ENCODE results near the gene PRG3.

Gene PRG3

GRCh38 chr11:57349491-57350274 lies 31.3 kb downstream of the PRG3 start:
- H3K4me1 ChIP-seq (ENCODE audit: insufficient read depth, poor library complexity, severe bottlenecking), result no peaks in the 10 kb centered on the region
- H3K36me3 ChIP-seq (ENCODE audit: low read depth), result no peaks in the 10 kb centered on the region
- DNase-seq (ENCODE audit: low spot score), result no peak
- peak; percentile 82 for TF ChIP-seq CTCF (IDR thresholded peaks at IDR 0.05; ENCODE audit: poor library complexity, severe bottlenecking)
- no peaks in the 10 kb centered on the region for H3K27me3 ChIP-seq (ENCODE audit: insufficient read depth, poor library complexity, severe bottlenecking)
- no peak overlapping the region for H3K27ac ChIP-seq (ENCODE audit: poor library complexity, severe bottlenecking)
- H3K9me3 ChIP-seq (ENCODE audit: severe bottlenecking), result no peaks in the 10 kb centered on the region
- peak; percentile 47; the same call in 1 of the 3 replicates for ATAC-seq (ENCODE audit: low read depth)
- no peak overlapping the region for H3K4me3 ChIP-seq (ENCODE audit: severe bottlenecking)

GRCh38 chr11:57348636-57349313 lies 32.2 kb downstream of the PRG3 start:
- no peak for DNase-seq (ENCODE audit: low spot score)

GRCh38 chr11:57348052-57348451 lies 32.9 kb downstream of the PRG3 start:
- Histone ChIP-seq H3K27ac (ENCODE audit: poor library complexity, severe bottlenecking) (no peak overlapping the region), H3K36me3 (ENCODE audit: low read depth) (no peaks in the 10 kb centered on the region), H3K27me3 (ENCODE audit: insufficient read depth, poor library complexity, severe bottlenecking) (no peaks in the 10 kb centered on the region), H3K9me3 (ENCODE audit: severe bottlenecking) (no peaks in the 10 kb centered on the region), H3K4me3 (ENCODE audit: severe bottlenecking) (no peak overlapping the region), H3K4me1 (ENCODE audit: insufficient read depth, poor library complexity, severe bottlenecking) (no peaks in the 10 kb centered on the region)
- no peak for TF ChIP-seq CTCF (IDR thresholded peaks at IDR 0.05; ENCODE audit: poor library complexity, severe bottlenecking)
- DNase-seq (ENCODE audit: low spot score), result no peak
- no peak for ATAC-seq (ENCODE audit: low read depth)

More at GRCh38 chr11:57348636-57349313, 32.2 kb downstream of the PRG3 start:
- no peaks in the 10 kb centered on the region for H3K9me3 ChIP-seq (ENCODE audit: severe bottlenecking)
- ATAC-seq (ENCODE audit: low read depth), result no peak
- no peaks in the 10 kb centered on the region for H3K36me3 ChIP-seq (ENCODE audit: low read depth)
- no peaks in the 10 kb centered on the region for H3K27me3 ChIP-seq (ENCODE audit: insufficient read depth, poor library complexity, severe bottlenecking)
- H3K27ac ChIP-seq (ENCODE audit: poor library complexity, severe bottlenecking), result no peak overlapping the region
- no peaks in the 10 kb centered on the region for H3K4me1 ChIP-seq (ENCODE audit: insufficient read depth, poor library complexity, severe bottlenecking)
- no peak for TF ChIP-seq CTCF (IDR thresholded peaks at IDR 0.05; ENCODE audit: poor library complexity, severe bottlenecking)
- H3K4me3 ChIP-seq (ENCODE audit: severe bottlenecking), result no peak overlapping the region

GRCh38 chr11:57347336-57347735 lies 33.6 kb downstream of the PRG3 start:
- H3K27ac ChIP-seq (ENCODE audit: poor library complexity, severe bottlenecking), result no peak overlapping the region
- H3K27me3 ChIP-seq (ENCODE audit: insufficient read depth, poor library complexity, severe bottlenecking), result no peaks in the 10 kb centered on the region
- no peak for DNase-seq (ENCODE audit: low spot score)
- H3K36me3 ChIP-seq (ENCODE audit: low read depth), result no peaks in the 10 kb centered on the region
- no peaks in the 10 kb centered on the region for H3K9me3 ChIP-seq (ENCODE audit: severe bottlenecking)
- ATAC-seq (ENCODE audit: low read depth), result no peak
- no peak for TF ChIP-seq CTCF (IDR thresholded peaks at IDR 0.05; ENCODE audit: poor library complexity, severe bottlenecking)
- no peaks in the 10 kb centered on the region for H3K4me1 ChIP-seq (ENCODE audit: insufficient read depth, poor library complexity, severe bottlenecking)
- no peak overlapping the region for H3K4me3 ChIP-seq (ENCODE audit: severe bottlenecking)

Measured in RWPE2 (cell line).